C1 segment of cervical spinal cord (tissue), 14 donors: ENCODE measurements around the gene CDH18.

ENCODE experiments used
- DNase-seq, 14 donors: peaks; one replicate each; lab custom pipeline; 2025; lab: John Stamatoyannopoulos, UW

Gene CDH18

GRCh38 chr5:19605846-19606407, 382.1 kb downstream of the CDH18 start:
- no peak for DNase-seq

- DNase-seq: peak in 1 of 14 donors; percentile 15
Observed at GRCh38 chr5:19584131-19584530, 403.9 kb downstream of the CDH18 start.

- no peak for DNase-seq
Observed at GRCh38 chr5:19577882-19578281, 410.1 kb downstream of the CDH18 start.

GRCh38 chr5:19568004-19568403, 420.0 kb downstream of the CDH18 start:
- DNase-seq: no peak

- DNase-seq: no peak
Observed at GRCh38 chr5:19565466-19565865, 422.5 kb downstream of the CDH18 start.

GRCh38 chr5:19564036-19564435, 424.0 kb downstream of the CDH18 start:
- DNase-seq: peak in 1 of 14 donors; percentile 81

GRCh38 chr5:19555876-19556275, 432.1 kb downstream of the CDH18 start:
- DNase-seq: no peak

- no peak for DNase-seq
Observed at GRCh38 chr5:19555436-19555835, 432.6 kb downstream of the CDH18 start.

GRCh38 chr5:19554524-19554923, 433.5 kb downstream of the CDH18 start:
- no peak for DNase-seq

- no peak for DNase-seq
Observed at GRCh38 chr5:19547640-19548039, 440.4 kb downstream of the CDH18 start.

- peak in 1 of 14 donors; percentile 37 for DNase-seq
Observed at GRCh38 chr5:19546521-19546920, 441.5 kb downstream of the CDH18 start.

- no peak for DNase-seq
Observed at GRCh38 chr5:19538607-19539006, 449.4 kb downstream of the CDH18 start.

- no peak for DNase-seq
Observed at GRCh38 chr5:19536387-19536786, 451.6 kb downstream of the CDH18 start.

GRCh38 chr5:19534751-19535150, 453.2 kb downstream of the CDH18 start:
- DNase-seq: no peak

GRCh38 chr5:19532936-19533335, 455.1 kb downstream of the CDH18 start:
- DNase-seq: no peak

- DNase-seq: no peak
Observed at GRCh38 chr5:19531374-19531952, 456.5 kb downstream of the CDH18 start.

GRCh38 chr5:19519448-19519847, 468.6 kb downstream of the CDH18 start:
- DNase-seq: no peak

GRCh38 chr5:19498852-19499251, 489.1 kb downstream of the CDH18 start:
- DNase-seq: peak in 1 of 14 donors; percentile 23

- DNase-seq: peak in 1 of 14 donors; percentile 61
Observed at GRCh38 chr5:19497229-19497815, 490.7 kb downstream of the CDH18 start.

- DNase-seq: no peak
Observed at GRCh38 chr5:19496056-19496455, 491.9 kb downstream of the CDH18 start.

- no peak for DNase-seq
Observed at GRCh38 chr5:19492861-19493260, 495.1 kb downstream of the CDH18 start.

- DNase-seq: peak in 1 of 14 donors; percentile 93
Observed at GRCh38 chr5:19488786-19489185, 499.2 kb downstream of the CDH18 start.

- no peak for DNase-seq
Observed at GRCh38 chr5:19487480-19487879, 500.5 kb downstream of the CDH18 start.
